Transverse colon (tissue), 4 donors: ENCODE data around the gene LCA5L. TPM values are rescaled to one million over a fixed set of nuclear protein-coding genes. Genes with fewer than 3 reads are reported as not detected.

ENCODE experiments used
- DNase-seq: peaks from one replicate; pipeline ENCODE4 v3.0.0-alpha.2; 2019
- H3K27ac ChIP-seq, 4 donors: fragments of 200-600 bp; sonication (generic); 2 replicates each; pipeline ENCODE4 v1.5.1; 2016 to 2018; ENCODE audit warnings: inconsistent platforms in 4 of 4
- H3K27me3 ChIP-seq: fragments of 200-600 bp; sonication (generic); 2 replicates; pipeline ENCODE4 v1.5.1; 2017; ENCODE audit warnings: inconsistent platforms
- H3K36me3 ChIP-seq, 4 donors: fragments of 200-600 bp; sonication (generic); 2 replicates each; pipeline ENCODE4 v1.5.1; 2017 to 2019; ENCODE audit warnings: inconsistent platforms in 4 of 4
- H3K4me1 ChIP-seq, 4 donors: fragments of 200-600 bp; sonication (generic); 2 replicates each; pipeline ENCODE4 v1.5.1; 2017 to 2020; ENCODE audit warnings: inconsistent platforms in 4 of 4
- H3K4me3 ChIP-seq, 4 donors: fragments of 200-600 bp; sonication (generic); 1 replicate in 1 of 4; 2 replicates in 3 of 4; pipeline versions ENCODE4 v1.5.1 to v1.6.1; 2017 to 2019; ENCODE audit warnings: inconsistent platforms in 4 of 4
- H3K9me3 ChIP-seq, 2 donors: fragments of 200-600 bp; sonication (generic); 2 replicates each; pipeline ENCODE4 v1.5.1; 2017 to 2019; ENCODE audit warnings: inconsistent platforms in 2 of 2
- CTCF ChIP-seq, 5 experiments: fragments of 200-600 bp in 3 of 5; fragments of 450-650 bp in 2 of 5; sonication (generic) in 3 of 5; IDR thresholded peaks; 1 replicate in 2 of 5; 2 replicates in 3 of 5; pipeline ENCODE4 v1.5.1; 2016 to 2017; ENCODE audit warnings: antibody characterized with exemption in 5 of 5, inconsistent platforms in 3 of 5, mild to moderate bottlenecking in 2 of 5, moderate library complexity in 1 of 5
- EP300 ChIP-seq: sonication (generic); formaldehyde crosslinking; IDR thresholded peaks from one replicate; pipeline ENCODE4 v1.6.1; 2017; ENCODE audit warnings: antibody characterized with exemption, low read depth
- POLR2A ChIP-seq: fragments of 450-650 bp; IDR thresholded peaks from one replicate; pipeline ENCODE4 v1.6.1; 2016; ENCODE audit warnings: antibody characterized with exemption, mild to moderate bottlenecking, moderate library complexity
- POLR2AphosphoS5 ChIP-seq, 3 donors: sonication (generic); formaldehyde crosslinking; IDR thresholded peaks; one replicate each; pipeline ENCODE4 v1.6.1; 2016; ENCODE audit warnings: antibody characterized with exemption in 3 of 3
- WGBS, 2 donors: methylation state at CpG; one replicate each; pipeline ENCODE4 v1.1.5; 2018; ENCODE audit warnings: low coverage in 1 of 2; 5-methylcytosine and 5-hydroxymethylcytosine counted together
- in situ Hi-C, 4 donors: fragments of 200-750 bp; cut with MboI; loops; one replicate each; pipeline versions ENCODE4 v1.15.0 to v1.15.1; 2017; ENCODE audit warnings: low sequenced_read_pairs in 3 of 4, low pct_ligation_motif_present in 1 of 4, low pct_unique_long_range_greater_than_20kb in 1 of 4
- intact Hi-C: fragments of 100-400 bp; cut with DNase I; formaldehyde crosslinking; loops from one replicate; pipeline ENCODE4 v1.15.1; 2023; ENCODE audit warnings: low total_unique reads
- total RNA-seq, 4 donors: library from RNA; depleted of rRNA; stranded (reverse); fragments of >200 nt; gene quantifications; one replicate each; pipeline ENCODE4 v1.1.0, GENCODE V29; 2016

Gene LCA5L
- total RNA-seq, 4 donors from 2014 or later, result 0.55 to 0.79 TPM; not detected in 2

- WGBS, 2 donors, result 74 to 100% methylated on average over 1 to 3 of the region's 3 CpGs
- TF ChIP-seq POLR2A, result no peak
- TF ChIP-seq EP300, result no peak
- TF ChIP-seq CTCF (IDR thresholded peaks at IDR 0.05), result no peak
- no peak for TF ChIP-seq POLR2AphosphoS5 (IDR thresholded peaks at IDR 0.05)
- Histone ChIP-seq H3K27ac (no peak overlapping the region), H3K9me3 (no peaks in the 10 kb centered on the region), H3K27me3 (no peaks in the 10 kb centered on the region), H3K4me1 (no peaks in the 10 kb centered on the region), H3K36me3 (no peaks in the 10 kb centered on the region), H3K4me3 (no peak overlapping the region)
- in situ Hi-C loops, result no loop called here
- intact Hi-C loops, result no loop called here
- DNase-seq, result no peak
Observed at GRCh38 chr21:39461419-39461818, 15.8 kb upstream of the LCA5L start.

GRCh38 chr21:39456665-39457064, 11.1 kb upstream of the LCA5L start:
- in situ Hi-C loops, result no loop called here
- Histone ChIP-seq H3K9me3 (no peaks in the 10 kb centered on the region), H3K4me3 (no peak overlapping the region), H3K36me3 (no peaks in the 10 kb centered on the region), H3K27me3 (no peaks in the 10 kb centered on the region), H3K27ac (no peak overlapping the region), H3K4me1 (no peaks in the 10 kb centered on the region)
- intact Hi-C loops, result no loop called here
- WGBS, 2 donors, result 83 to 93% methylated on average over 2 to 3 of the region's 3 CpGs
- no peak for TF ChIP-seq POLR2A
- peak in 2 of 5 experiments; percentile 17 to 37 for TF ChIP-seq CTCF (IDR thresholded peaks at IDR 0.05)
- DNase-seq, result no peak

GRCh38 chr21:39454949-39455668, 9.5 kb upstream of the LCA5L start:
- TF ChIP-seq POLR2AphosphoS5 (IDR thresholded peaks at IDR 0.05) (no peak), POLR2A (no peak), CTCF (IDR thresholded peaks at IDR 0.05) (no peak), EP300 (no peak)
- H3K4me3 ChIP-seq, result no peak overlapping the region
- no peak overlapping the region for H3K27ac ChIP-seq
- in situ Hi-C loops, result no loop called here
- intact Hi-C loops, result no loop called here
- no peak for DNase-seq
- H3K36me3 ChIP-seq, result no peaks in the 10 kb centered on the region
- H3K9me3 ChIP-seq, result no peaks in the 10 kb centered on the region
- whole genome bisulfite sequencing, 2 donors, result 35 to 55% methylated on average over 4 to 6 of the region's 6 CpGs
- H3K4me1 ChIP-seq, result peaks cover 0 to 6% (median 0%) of the 10 kb centered on the region in 4 donors
- no peaks in the 10 kb centered on the region for H3K27me3 ChIP-seq

- Histone ChIP-seq H3K27ac (peak overlapping the region in 2 of 4 donors; percentile 65 to 72), H3K36me3 (no peaks in the 10 kb centered on the region), H3K4me3 (no peak overlapping the region), H3K4me1 (peaks cover 0 to 6% (median 0%) of the 10 kb centered on the region in 4 donors), H3K27me3 (no peaks in the 10 kb centered on the region), H3K9me3 (no peaks in the 10 kb centered on the region)
- WGBS, 2 donors, result 89 to 95% methylated on average over 4 of the region's 4 CpGs
- DNase-seq, result no peak
- intact Hi-C loops, result no loop called here
- no peak for TF ChIP-seq CTCF (IDR thresholded peaks at IDR 0.05)
- no peak for TF ChIP-seq POLR2AphosphoS5 (IDR thresholded peaks at IDR 0.05)
- no peak for TF ChIP-seq POLR2A
- in situ Hi-C loops, result no loop called here
Observed at GRCh38 chr21:39453571-39454179, 8.1 kb upstream of the LCA5L start.
